HT-29 (cell line): ENCODE results near the gene STK36. TPM values are rescaled to one million over a fixed set of nuclear protein-coding genes. Genes with fewer than 3 reads are reported as not detected.

Experiments used
- DNase-seq: peaks from one replicate; pipeline ENCODE4 v3.0.0-alpha.2; 2015; ENCODE audit warnings: low spot score
- total RNA-seq: library from RNA; depleted of rRNA; stranded (reverse); fragments of >200 nt; shearing (Covaris generic); gene quantifications from 2 replicates; pipeline ENCODE4 v1.2.3, GENCODE V29; 2014

The STK36 gene
- total RNA-seq, 1 experiment from 2014 or later, result 22.4 TPM

DNA sequence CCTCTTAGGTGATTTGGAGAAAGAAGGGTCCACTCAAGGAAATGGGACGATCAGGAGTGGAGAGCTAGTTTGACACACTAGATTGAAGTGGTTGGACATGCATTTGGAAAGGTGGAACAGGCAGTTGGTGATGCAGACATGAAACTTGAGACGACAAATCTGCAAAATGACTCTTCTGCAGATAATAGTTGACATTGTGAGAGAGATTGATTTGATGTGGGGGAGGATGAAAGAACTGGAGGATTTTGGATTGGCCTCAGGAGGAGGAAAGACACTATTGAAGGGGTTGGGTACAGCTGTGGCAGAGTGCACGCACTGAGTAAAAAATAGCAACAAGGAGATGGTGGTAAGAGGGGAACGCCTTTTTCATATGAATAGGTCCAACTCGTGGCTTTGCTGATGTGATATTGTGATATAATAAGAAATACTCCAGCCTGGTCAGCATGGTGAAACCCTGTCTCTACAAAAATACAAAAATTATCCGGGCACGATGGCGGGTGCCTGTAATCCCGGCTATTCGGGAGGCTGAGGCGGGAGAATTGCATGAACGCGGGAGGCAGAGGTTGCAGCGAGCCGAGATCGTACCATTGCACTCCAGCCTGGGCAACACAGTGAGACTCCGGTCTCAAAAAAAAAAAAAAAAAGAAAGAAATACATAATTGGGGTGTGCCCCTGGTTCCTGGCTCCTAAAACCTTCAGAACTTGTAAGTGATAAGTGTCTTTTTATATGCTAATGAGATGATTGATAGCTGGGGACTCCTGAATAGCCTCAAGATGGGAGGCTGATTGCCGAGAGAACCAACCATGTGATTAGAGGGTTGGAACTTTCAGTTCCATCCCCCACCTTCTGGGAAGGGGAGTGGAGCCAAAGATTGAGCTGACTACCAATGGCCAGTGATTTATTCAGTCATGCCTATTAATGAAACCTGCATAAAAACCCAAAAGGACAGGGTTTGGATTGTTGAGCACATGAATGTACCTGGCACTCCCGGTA is 48.5 kb downstream of the STK36 start:
- no peak for DNase-seq

DNA sequence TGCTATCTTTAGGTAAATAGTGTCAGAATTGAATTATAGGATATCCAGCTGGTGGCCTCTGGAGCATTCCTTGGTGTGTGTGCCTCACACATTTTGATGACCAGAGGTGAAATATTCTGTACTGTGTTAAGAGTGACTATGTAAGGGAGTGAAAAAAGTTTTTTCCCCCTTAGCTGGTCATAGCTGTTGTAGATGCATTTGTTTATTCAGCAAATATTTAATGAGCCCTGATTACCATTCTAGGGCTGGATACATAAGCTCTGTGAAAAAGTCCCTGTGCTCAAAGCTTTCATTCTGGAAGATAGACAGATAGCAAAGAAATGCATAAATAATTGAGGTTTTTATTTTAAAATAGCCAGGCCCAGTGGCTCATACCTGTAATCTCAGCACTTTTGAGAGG is 49.6 kb downstream of the STK36 start:
- DNase-seq, result no peak

DNA sequence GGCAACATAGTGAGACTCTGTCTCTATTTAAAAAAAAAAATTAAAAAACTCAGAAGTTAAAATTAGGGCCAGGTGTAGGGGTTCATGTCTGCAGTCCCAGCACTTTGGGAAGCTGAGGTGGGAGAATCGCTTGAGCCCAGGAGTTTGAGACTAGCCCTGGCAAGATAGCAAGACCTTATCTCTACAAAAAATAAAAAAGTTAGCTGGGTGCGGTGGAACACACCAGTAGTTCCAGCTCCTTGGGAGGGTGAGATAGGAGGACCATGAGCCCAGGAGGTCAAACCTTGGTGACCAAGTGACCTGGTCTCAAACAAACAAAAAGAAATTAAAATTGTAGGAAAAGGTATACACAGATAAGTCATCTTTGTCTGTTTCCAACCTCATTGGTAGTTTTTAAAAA is 50.0 kb downstream of the STK36 start:
- no peak for DNase-seq

DNA sequence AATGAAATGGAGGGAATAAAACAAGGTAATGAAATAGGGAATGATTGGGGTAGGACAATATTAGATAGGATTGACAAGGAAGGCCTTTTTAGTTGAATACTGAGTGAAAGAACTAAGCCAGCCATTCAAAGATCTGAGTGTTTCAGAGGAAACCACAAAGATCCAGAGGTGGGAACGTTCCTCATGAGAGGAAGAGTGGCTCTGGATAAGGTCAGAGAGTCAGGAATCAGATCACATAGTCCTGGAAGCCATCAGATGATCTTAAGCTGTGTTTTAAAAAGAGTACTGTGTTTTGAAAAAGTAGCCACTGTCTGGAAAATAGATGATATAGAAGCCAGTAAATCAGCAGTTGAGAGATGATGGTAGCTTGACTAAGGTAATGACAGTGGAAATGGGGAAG is 50.5 kb downstream of the STK36 start:
- no peak for DNase-seq

DNA sequence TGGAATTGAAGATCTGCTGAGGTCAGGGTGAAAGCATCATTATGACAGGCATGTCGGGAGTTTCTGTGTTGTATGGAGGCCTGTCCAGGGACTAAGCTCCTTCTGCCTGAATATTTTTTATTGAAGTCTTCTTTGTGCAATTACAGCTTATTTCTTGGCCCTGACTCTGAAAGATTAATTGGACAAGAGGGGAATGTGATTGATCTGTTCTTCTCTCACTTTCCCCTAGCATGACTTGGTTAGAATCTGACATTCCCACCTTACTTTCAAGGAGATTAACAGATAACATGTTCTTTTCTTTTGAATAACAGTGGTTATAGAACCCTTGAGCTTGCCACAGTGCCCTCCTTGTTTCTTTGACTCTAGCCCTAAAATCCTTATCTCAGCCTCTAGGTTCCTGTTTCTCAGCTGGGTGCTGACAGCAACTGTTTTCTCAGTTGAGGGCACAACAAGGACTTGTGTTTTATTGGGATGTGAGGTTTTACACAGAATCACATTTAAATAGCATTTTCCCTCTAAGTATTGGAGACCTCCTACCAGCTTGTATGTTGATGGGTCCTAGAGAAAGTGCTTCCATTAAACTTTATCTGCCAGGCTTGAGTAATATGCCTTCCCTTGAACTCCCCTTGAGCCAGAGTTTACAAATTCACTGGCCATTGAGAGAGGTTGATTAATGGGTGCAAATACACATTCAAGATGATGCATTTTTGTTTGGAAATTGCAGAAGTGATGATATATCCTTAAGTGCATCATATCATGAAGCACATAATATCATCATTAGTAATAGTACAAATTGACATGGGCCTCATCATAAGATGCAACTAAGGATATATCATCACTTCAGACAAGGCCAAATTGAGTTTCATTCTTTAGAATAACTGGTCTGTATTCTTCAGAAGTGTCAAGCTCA is 51.2 kb downstream of the STK36 start:
- DNase-seq, result no peak

DNA sequence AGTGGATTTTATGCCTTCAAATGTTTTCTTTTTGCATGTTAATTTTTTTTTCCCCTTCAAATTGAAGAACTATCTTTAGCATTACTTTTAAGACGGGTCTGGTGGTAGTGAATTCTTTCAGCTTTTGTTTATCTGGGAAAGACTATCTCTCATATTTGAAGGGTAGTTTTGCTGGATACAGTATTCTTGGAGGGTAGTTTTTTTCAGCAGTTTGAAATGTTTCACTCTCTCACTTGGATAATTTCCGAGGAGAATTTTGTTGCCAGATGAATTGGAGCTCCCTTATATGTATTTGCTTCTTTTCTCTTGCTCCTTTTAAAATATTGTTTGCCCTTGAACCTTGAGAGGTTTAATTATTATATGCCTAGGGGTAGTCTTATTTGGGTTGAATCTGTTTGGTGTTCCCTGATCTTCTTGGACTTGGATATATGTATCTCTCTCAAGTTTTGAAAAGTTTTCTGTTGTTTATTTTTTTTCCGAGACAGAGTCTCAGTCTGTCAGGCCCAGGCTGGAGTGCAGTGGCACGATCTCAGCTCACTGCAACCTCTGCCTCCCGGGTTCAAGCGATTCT is 54.2 kb downstream of the STK36 start:
- no peak for DNase-seq

DNA sequence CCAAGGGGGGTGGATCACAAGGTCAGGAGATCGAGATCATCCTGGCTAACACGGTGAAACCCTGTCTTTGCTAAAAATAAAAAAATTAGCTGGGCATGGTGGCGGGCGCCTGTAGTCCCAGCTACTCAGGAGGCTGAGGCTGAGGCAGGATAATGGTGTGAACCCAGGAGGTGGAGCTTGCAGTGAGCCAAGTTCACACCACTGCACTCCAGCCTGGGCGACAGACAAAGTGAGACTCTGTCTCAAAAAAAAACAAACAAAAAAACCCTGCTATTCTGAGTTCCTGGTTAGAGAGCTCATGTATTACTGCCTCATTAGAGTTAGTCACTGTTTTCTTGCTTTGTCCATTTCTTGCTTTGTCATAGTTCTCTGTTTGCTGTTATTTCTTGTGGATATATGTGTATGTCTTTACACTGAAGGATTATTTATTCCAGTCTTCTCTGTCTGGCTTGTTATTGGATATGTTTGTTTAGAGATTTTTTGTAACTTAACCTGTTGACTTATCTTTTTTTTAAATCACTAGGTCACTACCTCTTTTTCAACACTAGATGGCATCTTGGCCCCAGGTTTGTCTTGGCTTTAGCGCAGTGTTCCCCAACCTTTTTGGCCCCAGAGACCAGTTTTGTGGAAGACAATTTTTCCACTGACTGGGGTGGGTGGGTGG is 55.7 kb downstream of the STK36 start:
- DNase-seq, result no peak

DNA sequence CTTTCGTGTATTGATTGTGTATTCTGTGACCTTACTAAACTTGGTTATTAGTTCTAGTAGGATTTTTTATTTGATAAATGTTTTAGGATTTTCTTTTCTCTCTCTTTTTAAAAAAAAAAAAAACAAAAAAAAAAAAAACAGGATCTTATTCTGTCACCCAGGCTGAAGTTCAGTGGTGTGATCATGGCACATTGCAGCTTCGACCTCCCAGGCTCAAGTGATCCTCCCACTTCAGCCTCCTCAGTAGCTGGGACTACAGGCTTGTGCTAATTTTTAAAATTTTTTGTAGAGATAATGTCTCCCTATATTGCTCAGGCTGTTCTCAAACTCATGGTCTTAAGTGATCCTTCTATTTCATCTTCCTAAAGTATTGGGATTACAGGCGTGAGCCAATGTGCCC is 57.8 kb downstream of the STK36 start:
- no peak for DNase-seq

DNA sequence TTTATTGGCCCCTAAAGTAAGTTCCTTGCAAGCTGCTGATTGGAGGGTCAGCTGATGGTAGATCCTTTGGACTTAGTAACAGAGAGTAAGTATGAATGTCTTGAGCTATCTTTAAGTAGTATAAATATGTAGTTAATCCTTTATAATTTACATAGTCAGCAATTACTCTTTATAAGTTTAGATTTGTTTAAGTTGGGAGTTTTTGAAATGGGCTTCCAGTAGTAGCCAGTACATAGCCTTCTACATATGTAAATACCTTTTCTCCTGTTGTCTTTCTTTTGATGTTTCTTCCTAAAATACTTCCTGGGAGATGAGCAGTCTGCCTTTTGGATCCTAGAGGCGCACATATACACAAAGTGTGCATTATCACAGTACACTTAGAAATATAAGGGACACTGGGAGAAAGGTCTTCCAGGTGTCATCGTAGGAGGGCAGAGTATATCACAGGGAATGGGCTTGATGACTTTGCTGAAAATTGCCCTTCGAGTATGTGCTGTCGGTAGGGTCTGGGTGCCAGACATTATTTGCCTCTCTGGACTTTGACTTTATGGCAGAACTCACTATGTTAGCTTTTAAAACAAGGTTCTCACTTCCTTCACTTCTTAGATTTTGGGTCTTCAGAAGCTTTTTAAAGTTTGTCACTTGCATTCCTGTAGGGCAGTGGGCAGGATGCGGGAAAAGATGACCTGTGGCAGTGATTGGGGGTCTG is 60.3 kb downstream of the STK36 start:
- DNase-seq, result no peak

DNA sequence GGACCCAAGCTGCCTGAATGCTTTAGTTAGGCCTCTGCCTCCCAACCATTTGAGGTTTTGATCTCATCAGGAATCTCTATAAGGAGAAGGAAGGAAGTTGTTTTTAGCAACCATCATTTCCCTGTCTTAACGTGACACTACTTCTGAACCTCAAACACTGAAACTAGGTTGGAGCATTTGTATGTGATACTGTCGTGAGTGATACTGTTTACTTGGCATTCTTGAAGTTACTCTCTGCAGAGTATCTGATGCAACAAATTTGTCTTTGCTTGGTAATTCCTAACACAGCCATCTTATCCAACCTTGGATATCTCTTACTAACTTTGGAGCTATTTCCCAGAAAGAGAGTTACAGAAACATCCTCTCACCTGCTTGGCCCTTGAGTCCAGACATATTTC is 60.9 kb downstream of the STK36 start:
- DNase-seq, result no peak

DNA sequence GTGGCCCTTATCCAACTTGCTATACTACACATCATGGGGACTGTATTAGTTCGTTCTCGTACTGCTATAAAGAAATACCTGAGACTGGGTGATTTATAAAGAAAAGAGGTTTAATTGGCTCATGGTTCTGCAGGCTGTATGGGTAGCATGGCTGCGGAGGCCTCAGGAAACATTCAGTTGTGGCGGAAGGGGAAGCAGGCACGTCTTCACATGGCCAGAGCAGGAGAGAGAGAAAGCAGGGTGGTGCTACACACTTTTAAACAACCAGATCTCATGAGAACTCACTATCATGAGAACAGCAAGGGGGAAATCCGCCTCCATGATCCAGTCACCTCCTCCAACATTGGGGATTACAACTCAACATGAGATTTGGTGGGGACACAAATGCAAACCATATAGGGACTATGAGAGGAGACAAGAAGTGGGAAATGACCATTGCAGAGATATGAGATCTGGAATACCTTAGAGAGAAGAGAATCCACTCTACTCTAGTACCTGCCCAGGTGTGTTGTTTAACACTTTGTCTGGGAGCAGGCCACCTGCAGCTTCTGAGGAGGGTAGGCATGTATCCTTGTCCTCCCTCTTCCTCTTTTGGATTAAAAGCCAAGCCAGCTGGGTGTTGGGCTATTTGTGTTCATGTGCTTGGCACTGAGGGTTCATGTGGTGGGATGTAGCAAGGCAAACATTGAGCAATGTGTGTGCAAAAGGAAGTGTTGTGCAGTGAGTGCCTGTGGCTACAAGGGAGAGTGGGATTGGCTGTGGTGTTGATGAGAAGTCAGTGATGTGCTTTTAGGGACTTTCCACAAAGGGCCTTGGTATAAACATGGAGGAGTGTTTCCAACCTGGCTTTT is 61.5 kb downstream of the STK36 start:
- no peak for DNase-seq

DNA sequence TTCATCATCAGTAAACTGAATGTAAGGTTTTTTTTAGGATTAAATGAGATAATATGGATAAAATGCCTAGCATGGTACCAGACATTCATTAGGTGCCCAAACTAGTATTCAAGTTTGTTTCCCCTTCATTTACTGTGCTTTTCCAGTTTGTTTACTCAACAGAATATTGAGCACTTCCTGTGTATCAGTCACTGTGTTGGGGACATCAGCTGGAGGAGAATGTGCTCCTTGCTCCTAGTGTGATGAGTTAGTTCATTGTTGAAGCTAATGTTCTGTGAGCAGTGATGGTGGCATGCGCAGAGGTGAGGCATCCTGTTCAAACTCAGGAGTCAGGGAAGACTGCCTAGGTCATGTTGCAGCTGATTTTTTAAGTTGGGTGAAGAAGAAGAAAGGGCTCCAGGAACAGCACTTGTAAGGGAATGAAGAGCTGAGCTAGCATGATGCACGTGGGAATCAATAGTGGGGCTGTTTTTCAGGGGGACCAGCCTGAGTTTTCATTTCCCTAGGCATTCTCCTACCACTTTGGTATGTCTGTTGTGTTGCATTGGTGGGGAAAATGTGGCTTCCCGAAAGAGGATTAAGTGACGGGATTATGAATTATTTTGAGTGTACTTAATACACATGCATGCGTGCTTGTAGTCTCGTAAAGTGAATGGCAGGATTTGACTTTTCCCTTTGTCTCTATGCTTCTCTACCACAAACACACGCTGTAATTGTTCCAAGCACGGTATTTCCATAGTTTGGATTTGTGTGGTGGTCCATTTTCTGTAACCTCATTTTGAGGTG is 62.5 kb downstream of the STK36 start:
- DNase-seq, result no peak

DNA sequence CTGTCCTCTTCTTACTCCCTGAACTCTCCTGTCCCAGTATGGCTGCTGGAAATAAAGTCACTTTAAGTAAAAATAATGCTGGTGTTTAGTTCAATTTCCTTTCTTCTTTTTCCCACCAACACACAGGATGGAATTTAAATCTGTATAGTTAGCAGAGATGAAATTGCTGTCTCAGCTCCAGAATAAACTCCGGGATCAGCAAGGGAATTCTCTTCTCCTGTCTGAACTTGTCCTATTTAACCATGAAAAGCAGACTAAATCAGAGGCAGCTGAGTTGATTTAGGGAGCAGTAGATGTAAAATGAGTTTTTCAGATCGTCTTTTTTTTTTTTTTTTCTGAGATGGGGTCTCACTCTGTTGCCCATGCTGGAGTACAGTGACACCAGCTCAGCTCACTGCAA is 64.6 kb downstream of the STK36 start:
- DNase-seq, result no peak

DNA sequence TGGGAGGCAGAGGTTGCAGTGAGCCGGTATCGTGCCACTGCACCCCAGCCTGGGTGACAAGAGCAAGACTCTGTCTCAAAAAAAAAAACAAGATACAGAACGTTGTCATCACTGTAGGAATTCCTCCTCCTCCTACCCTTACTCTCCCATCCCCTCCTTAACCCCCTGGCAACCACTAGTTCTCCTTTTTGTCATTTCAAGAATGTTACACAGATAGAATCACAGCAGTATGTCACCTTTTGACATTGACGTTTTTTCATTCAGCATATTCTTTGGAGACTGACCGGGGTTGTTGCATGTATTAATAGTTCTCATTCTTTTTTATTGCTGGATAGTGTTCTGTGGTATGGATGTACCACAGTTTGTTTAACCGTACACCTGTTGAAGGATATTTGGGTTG is 71.2 kb downstream of the STK36 start:
- no peak for DNase-seq

DNA sequence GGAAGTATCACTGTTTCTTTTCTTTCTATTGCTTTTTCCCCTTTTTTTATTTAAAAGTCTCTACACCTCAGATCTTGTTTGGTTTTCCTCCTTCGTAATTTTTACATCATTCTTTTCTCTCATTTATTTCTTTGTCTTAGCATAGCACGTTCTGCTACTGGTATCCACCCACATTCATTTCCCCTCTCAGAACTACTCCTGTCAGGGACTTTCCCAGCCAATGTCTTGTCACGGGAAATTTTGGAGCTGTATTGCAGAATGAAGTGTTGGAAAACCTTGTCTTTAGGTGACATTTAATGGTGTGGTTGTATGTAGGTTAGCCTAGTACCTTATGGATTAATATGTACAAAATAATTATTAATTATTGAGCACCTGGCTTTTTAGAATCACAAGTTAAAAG is 72.7 kb downstream of the STK36 start:
- DNase-seq, result no peak

DNA sequence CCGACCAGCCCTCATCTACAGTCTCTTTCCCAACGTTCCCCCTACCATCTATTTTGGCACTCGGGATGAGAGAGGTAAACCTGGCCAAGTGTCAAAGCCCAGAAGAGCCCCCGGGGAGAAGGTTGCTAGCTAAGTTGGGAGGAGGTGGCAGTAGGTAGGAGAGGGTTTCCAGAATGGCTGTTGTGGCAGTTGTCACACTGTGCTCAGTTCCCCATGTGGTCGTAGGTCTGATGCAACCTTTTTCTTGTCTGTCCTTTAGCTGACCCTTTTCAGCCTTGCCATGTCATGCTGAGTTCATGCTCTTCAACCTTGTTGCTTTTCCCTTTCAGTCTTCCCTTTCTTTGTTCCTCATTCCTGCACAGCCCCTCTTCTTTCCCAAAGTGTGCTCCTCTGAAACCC is 73.3 kb downstream of the STK36 start:
- DNase-seq, result no peak

DNA sequence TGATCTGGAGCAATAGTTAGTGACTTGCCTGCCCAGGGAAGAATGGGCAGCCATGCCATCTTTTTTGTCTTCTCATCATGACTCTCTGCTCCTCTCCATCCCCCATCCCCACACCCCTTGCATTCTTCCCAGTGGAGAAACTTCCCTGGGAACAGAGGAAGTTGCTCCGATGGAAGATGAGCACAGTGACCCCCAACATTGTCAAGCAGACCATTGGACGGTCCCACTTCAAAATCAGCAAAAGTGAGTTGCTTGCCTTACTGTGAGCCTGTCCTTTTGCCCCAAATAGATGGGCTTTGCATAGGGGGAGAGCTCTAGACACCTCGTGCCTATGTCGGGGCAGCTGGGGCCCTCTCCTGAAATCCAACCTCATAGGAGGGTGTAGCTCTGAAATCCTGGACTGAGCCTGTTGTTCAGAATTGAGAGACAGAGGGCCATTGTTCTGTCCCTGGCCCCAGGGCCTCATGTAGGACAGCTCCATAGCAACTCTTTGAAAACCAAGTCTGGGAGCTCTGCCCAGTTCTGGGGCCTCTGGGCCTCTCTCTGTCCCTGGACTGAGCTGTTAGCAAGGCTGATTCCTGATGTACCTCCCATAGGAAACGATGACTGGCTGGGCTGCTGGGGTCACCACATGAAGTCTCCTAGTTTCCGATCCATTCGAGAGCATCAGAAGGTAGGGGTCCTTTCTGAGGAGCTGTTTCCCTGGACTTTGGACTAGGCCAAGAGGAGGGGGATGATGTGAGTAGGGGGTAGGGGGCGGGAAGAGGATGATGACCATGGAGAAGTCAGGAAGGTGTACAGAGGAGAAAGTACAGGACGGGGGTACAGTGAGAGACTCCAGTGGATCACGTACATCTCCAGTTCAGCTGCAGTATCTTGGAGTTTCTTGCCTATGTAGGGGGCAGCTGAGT is 73.9 kb downstream of the STK36 start:
- DNase-seq, result peak; percentile 30

DNA sequence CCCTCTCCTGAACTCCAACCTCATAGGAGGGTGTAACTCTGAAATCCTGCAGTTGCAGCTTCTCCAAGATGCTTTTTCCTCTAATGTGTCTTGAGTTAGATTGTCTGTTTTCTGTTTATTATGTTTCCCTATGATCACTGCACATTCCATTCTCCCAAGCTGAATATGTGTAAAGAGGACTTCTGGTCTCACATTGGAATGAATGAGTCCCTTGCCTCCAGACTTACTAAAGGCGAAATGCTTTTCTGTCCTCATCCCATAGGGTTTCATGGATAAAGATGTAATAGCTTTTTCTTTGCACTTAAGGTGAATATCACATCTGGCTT is 74.5 kb downstream of the STK36 start:
- DNase-seq, result no peak
